ENCODE data around the gene SCG5. TPM values are rescaled to one million over a fixed set of nuclear protein-coding genes. Genes with fewer than 3 reads are reported as not detected.

Gene SCG5
- polyA plus RNA-seq, 1 donor from 2014 or later: not detected

GRCh38 chr15:32718227-32718820 lies 76.8 kb downstream of the SCG5 start:
- H3K27ac Mint-ChIP-seq: no peak overlapping the region
- H3K4me1 Mint-ChIP-seq: peaks cover 13 to 18% (median 16%) of the 10 kb centered on the region in 3 donors
- H3K36me3 Mint-ChIP-seq: no peaks in the 10 kb centered on the region
- peaks cover 0 to 2% (median 0%) of the 10 kb centered on the region in 3 donors for H3K9me3 Mint-ChIP-seq
- peaks cover 44% of the 10 kb centered on the region for H3K27me3 Mint-ChIP-seq
- H3K4me3 Mint-ChIP-seq: peak overlapping the region in 2 of 4 donors; percentile 54 to 67

GRCh38 chr15:32718821-32719716 lies 77.6 kb downstream of the SCG5 start:
- no peak overlapping the region for H3K27ac Mint-ChIP-seq
- H3K27me3 Mint-ChIP-seq: peaks cover 41% of the 10 kb centered on the region
- peaks cover 0 to 2% (median 0%) of the 10 kb centered on the region in 3 donors for H3K9me3 Mint-ChIP-seq
- peaks cover 13 to 18% (median 18%) of the 10 kb centered on the region in 3 donors for H3K4me1 Mint-ChIP-seq
- no peaks in the 10 kb centered on the region for H3K36me3 Mint-ChIP-seq
- H3K4me3 Mint-ChIP-seq: peak overlapping the region; percentile 34 to 65 (median 50)

- Mint-ChIP-seq H3K27me3 (peaks cover 44% of the 10 kb centered on the region), H3K4me1 (peaks cover 10 to 12% (median 12%) of the 10 kb centered on the region in 3 donors), H3K4me3 (peak overlapping the region in 1 of 4 donors; percentile 35), H3K36me3 (no peaks in the 10 kb centered on the region), H3K27ac (no peak overlapping the region), H3K9me3 (peaks cover 0 to 3% (median 0%) of the 10 kb centered on the region in 3 donors)
These were observed 80.1 kb downstream of the SCG5 start for GRCh38 chr15:32721596-32721995.

GRCh38 chr15:32722136-32722535 lies 80.6 kb downstream of the SCG5 start:
- H3K27ac Mint-ChIP-seq: no peak overlapping the region
- H3K4me1 Mint-ChIP-seq: peaks cover 5 to 7% (median 6%) of the 10 kb centered on the region in 3 donors
- H3K4me3 Mint-ChIP-seq: no peak overlapping the region
- H3K36me3 Mint-ChIP-seq: no peaks in the 10 kb centered on the region
- H3K27me3 Mint-ChIP-seq: peaks cover 39% of the 10 kb centered on the region
- peaks cover 0 to 5% (median 2%) of the 10 kb centered on the region in 3 donors for H3K9me3 Mint-ChIP-seq

GRCh38 chr15:32723171-32723948 lies 81.8 kb downstream of the SCG5 start:
- H3K27ac Mint-ChIP-seq: no peak overlapping the region
- H3K27me3 Mint-ChIP-seq: peaks cover 38% of the 10 kb centered on the region
- H3K4me1 Mint-ChIP-seq: peaks cover 5 to 7% (median 6%) of the 10 kb centered on the region in 3 donors
- H3K36me3 Mint-ChIP-seq: no peaks in the 10 kb centered on the region
- no peak overlapping the region for H3K4me3 Mint-ChIP-seq
- H3K9me3 Mint-ChIP-seq: peaks cover 0 to 10% (median 2%) of the 10 kb centered on the region in 3 donors

GRCh38 chr15:32729700-32730395 lies 88.3 kb downstream of the SCG5 start:
- H3K27me3 Mint-ChIP-seq: peaks cover 29% of the 10 kb centered on the region
- H3K36me3 Mint-ChIP-seq: no peaks in the 10 kb centered on the region
- H3K4me3 Mint-ChIP-seq: no peak overlapping the region
- peaks cover 0 to 10% (median 3%) of the 10 kb centered on the region in 3 donors for H3K9me3 Mint-ChIP-seq
- H3K4me1 Mint-ChIP-seq: peaks cover 0 to 3% (median 1%) of the 10 kb centered on the region in 3 donors
- H3K27ac Mint-ChIP-seq: no peak overlapping the region

- H3K27me3 Mint-ChIP-seq: peaks cover 26% of the 10 kb centered on the region
- no peak overlapping the region for H3K27ac Mint-ChIP-seq
- peak overlapping the region in 1 of 4 donors; percentile 51 for H3K4me3 Mint-ChIP-seq
- no peaks in the 10 kb centered on the region for H3K36me3 Mint-ChIP-seq
- H3K4me1 Mint-ChIP-seq: peaks cover 0 to 3% (median 1%) of the 10 kb centered on the region in 3 donors
- H3K9me3 Mint-ChIP-seq: peaks cover 0 to 9% (median 3%) of the 10 kb centered on the region in 3 donors
These were observed 89.5 kb downstream of the SCG5 start for GRCh38 chr15:32730677-32731654.

- peaks cover 24% of the 10 kb centered on the region for H3K27me3 Mint-ChIP-seq
- H3K27ac Mint-ChIP-seq: no peak overlapping the region
- peaks cover 0 to 3% (median 1%) of the 10 kb centered on the region in 3 donors for H3K4me1 Mint-ChIP-seq
- no peaks in the 10 kb centered on the region for H3K36me3 Mint-ChIP-seq
- no peak overlapping the region for H3K4me3 Mint-ChIP-seq
- peaks cover 0 to 9% (median 1%) of the 10 kb centered on the region in 3 donors for H3K9me3 Mint-ChIP-seq
These were observed 91.2 kb downstream of the SCG5 start for GRCh38 chr15:32732574-32733157.

GRCh38 chr15:32733281-32733680 lies 91.8 kb downstream of the SCG5 start:
- no peak overlapping the region for H3K4me3 Mint-ChIP-seq
- H3K36me3 Mint-ChIP-seq: no peaks in the 10 kb centered on the region
- H3K4me1 Mint-ChIP-seq: peaks cover 0 to 3% (median 1%) of the 10 kb centered on the region in 3 donors
- peaks cover 0 to 5% (median 1%) of the 10 kb centered on the region in 3 donors for H3K9me3 Mint-ChIP-seq
- H3K27ac Mint-ChIP-seq: no peak overlapping the region
- H3K27me3 Mint-ChIP-seq: peaks cover 23% of the 10 kb centered on the region

GRCh38 chr15:32735989-32736700 lies 94.6 kb downstream of the SCG5 start:
- Mint-ChIP-seq H3K27me3 (peaks cover 21% of the 10 kb centered on the region), H3K27ac (no peak overlapping the region), H3K4me3 (no peak overlapping the region), H3K4me1 (no peaks in the 10 kb centered on the region), H3K9me3 (peaks cover 3 to 11% (median 3%) of the 10 kb centered on the region in 3 donors), H3K36me3 (no peaks in the 10 kb centered on the region)

GRCh38 chr15:32736701-32737061 lies 95.2 kb downstream of the SCG5 start:
- Mint-ChIP-seq H3K4me3 (no peak overlapping the region), H3K9me3 (peaks cover 3 to 11% (median 3%) of the 10 kb centered on the region in 3 donors), H3K27me3 (peaks cover 18% of the 10 kb centered on the region), H3K36me3 (no peaks in the 10 kb centered on the region), H3K4me1 (no peaks in the 10 kb centered on the region), H3K27ac (no peak overlapping the region)

GRCh38 chr15:32737304-32737703 lies 95.8 kb downstream of the SCG5 start:
- Mint-ChIP-seq H3K27ac (no peak overlapping the region), H3K9me3 (peaks cover 3 to 13% (median 3%) of the 10 kb centered on the region in 3 donors), H3K36me3 (no peaks in the 10 kb centered on the region), H3K4me3 (no peak overlapping the region), H3K27me3 (peaks cover 17% of the 10 kb centered on the region), H3K4me1 (no peaks in the 10 kb centered on the region)

All from IgD-negative memory B cell (primary cell).